Right forelimb (tissue), 1 donor: ENCODE data around the gene PPP3R1.

ENCODE experiments used
- DNase-seq: peaks from one replicate; pipeline ENCODE4 v3.0.0-alpha.2; 2018

The PPP3R1 gene

GRCh38 chr2:68135448-68136320, 116.6 kb downstream of the PPP3R1 start:
- no peak for DNase-seq

GRCh38 chr2:68134554-68134953, 117.8 kb downstream of the PPP3R1 start:
- DNase-seq, result no peak

GRCh38 chr2:68134120-68134519, 118.2 kb downstream of the PPP3R1 start:
- DNase-seq, result no peak
